Hematopoietic multipotent progenitor cell treated with erythropoietin and hydrocortisone succinate and interleukin-3 and kit ligand, for 4 days (in vitro differentiated cells): Measurements from ENCODE around the gene PPIH.
"Not testable (repeated sequence)": the region's sequence is repeated elsewhere in the genome, so short reads cannot be mapped to it uniquely, and the experiment has no call there.

ENCODE experiments used
- DNase-seq: peaks from one replicate; pipeline ENCODE4 v3.0.0-alpha.2; 2015

PPIH gene

GRCh38 chr1:42657981-42658876 is at the start of gene PPIH:
PPIH (plus strand) TSS chr1:42658423; CDS start chr1:42658447, 24 bp downstream.
- DNase-seq, result peak; percentile 99

DNA sequence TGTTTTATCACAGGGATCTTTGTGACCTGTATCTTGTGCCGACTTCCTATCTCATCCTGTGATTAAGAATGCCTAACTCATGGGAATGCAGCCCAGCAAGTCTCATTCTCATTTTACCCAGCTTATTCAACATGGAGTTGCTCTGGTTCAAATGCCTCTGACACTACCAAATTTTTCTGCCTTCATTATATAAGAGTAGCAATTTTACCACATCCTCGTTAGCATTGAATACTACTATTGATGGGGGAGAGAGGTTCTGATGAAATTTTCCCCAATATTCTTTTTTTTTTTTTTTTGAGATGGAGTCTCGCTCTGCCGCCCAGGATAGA is 44.5 kb upstream of the PPIH start:
- no peak for DNase-seq

DNA sequence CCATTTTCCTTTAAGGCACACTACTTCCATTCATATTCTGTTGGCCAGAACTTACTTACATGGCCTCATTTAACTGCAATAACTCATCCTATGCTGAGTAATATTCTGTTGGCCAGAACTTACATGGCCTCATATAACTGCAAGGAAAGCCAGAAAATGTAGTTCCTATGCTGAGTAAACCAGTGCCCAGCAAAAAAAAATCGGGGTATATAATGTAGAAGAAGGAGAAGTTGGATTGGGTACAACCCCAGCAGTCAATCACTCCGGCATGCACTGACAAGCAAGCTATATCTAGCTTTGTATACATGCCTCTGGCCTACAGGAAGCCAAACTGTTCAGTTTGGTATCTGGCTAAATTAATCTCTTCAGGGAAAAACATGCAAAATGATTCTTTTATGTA is 39.4 kb upstream of the PPIH start:
- DNase-seq, result peak; percentile 7

DNA sequence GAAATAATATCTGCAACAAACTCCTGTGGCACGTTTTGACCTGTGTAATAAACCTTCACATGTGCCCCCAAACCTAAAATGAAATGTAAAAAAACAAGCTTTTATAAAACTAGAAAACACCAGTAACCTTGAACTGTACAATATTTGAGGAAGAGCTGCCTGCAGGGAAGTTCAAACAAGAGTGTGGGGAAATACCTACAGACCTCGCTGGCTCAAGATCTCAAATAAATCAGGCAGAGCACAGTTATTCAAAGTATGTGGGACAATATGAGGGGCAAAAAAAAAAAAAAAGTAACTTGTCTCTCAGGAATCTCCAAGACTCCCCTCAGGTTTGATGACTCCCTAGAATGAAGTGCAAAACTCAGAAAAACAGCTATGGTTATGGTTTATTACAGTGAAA is 37.9 kb upstream of the PPIH start:
- DNase-seq, result no peak

DNA sequence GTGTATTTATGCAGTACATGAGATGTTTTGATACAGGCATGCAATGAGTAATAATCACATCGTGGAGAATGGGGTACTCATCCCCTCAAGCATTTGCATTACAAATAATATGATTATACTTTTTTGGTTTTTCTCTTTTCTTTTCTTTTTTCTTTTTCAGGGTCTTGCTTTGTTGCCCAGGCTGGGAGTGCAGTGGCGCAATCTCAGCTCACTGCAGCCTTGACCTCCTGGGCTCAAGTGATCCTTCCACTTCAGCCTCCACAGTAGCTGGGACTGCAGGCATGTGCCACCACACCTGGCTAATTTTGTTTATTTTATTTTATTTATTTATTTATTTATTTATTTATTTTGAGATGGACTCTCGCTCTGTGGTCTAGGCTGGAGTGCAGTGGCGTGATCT is 37.0 kb upstream of the PPIH start:
- not testable (repeated sequence) for DNase-seq

DNA sequence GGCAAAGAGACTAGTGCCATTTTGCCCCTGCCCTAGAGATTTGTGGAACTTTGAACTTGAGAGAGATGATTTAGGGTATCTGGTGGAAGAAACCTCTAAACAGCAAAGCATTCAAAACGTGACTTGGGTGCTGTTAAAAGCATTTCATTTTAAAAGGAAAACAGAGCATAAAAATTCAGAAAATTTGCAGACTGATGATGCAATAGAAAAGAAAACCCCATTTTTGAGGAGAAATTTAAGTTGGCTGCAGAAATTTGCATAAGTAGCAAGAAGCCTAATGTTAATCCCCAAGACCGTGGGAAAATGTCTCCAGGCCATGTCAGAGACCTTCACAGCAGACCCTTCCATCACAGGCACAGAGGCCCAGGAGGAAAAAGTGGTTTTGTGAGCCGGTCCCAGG is 31.0 kb upstream of the PPIH start:
- not testable (repeated sequence) for DNase-seq

DNA sequence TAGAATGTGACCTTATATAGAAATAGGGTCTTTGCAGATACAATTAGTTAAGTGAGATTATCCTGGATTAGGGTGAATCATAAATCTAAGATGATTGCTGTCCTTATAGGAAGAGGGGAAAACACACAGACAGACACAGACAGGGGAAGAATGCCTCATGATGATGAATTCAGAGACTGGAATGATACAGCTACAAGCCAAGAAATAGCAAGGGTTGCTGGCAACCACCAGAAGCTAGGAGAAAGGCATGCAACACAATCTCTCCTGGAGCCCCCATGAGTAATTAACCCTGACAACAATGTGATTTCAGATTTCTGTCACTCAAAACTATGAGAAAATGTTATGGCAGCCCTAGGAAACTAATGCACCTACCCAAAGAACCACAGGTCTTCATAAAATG is 19.1 kb upstream of the PPIH start:
- no peak for DNase-seq

DNA sequence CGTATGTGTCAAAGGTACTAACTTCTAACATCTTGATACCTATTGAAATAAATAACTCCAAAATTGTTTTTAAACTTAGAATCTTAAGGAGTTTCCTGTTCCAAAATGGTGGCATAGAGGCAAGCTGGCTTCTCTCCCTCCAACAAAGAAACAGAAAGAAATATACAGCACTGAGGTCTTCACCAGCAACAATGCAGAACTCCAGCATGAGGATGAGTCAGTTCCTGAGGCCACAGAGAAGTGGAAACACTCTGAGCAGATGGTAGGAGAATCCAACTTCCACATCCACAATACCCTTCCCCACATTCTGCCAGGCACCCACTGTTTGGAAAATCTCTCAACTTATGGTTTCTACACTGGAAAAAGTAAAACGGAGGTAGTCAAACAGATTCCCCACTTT is 12.2 kb upstream of the PPIH start:
- no peak for DNase-seq

DNA sequence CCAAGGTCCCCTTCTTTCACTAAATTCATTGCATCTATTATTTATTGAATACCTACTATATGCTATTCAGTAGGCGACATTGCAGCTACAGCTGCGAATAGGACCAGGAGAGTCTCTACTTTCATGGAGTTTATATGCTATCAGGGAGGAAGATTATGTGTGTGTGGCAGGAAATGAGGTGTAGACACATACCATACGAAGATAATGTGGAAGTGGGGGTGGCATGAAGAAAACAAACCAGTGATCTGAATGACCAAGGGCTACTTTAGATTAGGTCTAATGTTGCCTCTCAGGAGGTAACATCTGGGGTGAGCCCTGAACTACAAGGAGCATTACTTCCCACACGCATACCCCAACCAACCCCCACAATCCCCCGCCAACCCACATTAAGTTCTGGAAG is 1.0 kb upstream of the PPIH start:
- DNase-seq, result peak; percentile 56

- no peak for DNase-seq
Measured at GRCh38 chr1:42658877-42659337, 684 bp downstream of the PPIH start.

DNA sequence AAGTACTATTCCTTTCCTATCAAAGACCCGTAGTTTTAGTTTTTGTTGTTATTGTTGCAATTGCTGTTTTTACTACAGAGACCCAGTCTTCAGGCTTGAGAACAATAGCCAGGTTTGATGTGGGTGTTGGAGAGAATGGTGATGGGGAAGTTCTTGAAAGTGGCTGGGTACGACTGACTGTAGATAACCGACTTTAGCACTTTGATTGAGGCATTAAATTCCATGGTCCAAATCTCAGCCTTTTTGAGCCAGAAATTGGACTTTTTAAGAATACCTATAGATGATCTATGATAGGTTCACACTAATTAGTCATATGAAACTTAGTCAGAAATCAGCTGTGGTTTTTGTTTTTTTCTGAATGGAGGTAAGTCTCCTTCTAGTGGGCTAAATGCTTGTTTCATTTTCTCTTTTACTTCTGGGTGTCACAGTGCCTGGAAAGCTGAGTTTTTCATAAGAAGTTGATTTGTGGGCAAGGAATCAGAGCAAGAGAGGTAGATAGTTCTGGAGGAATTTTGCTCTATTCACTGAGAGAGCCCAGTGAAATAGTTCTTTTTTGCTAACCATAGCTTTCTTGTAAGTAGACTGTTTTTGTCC is 2.8 kb downstream of the PPIH start:
- DNase-seq, result no peak

DNA sequence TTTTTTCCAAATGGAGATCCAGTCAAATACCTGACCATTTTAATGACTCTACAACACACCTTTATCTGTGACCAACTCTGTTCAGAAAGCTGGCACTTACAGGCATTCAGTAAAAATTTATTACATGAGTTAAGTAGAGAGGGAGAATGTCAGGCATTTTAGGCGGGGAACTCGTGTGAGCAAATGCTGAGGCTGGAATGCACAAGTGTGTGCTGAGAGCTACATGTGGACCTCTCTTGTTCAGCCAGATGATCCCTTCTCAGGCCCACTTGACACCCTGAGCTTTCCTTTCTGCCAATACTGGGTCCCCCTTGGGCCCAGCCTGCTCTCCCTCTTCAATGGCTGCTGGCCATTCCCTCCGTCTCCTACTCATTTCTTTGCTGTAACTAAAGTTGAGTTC is 11.7 kb downstream of the PPIH start:
- DNase-seq, result no peak

- no peak for DNase-seq
Measured at GRCh38 chr1:42670425-42670824, 12.2 kb downstream of the PPIH start.

DNA sequence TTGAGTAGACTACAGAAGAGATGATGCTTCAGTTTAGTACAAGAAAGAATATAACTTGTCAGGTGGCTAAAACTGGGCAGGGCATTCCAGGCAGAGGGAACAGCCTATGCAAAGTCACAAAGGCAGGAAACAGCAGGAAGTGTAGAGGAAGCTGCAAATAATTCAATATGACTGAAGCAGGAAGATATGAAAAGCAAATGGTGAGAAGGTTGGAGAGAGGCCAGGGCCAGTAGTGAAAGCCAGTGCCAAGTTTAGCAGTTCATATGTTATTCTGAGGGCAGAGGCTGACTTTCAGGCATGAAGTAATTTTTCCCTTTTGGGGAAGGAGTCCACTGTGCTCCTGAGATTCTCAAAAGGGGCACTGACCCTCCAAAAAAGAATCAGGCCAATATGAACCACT is 16.0 kb downstream of the PPIH start:
- DNase-seq, result peak; percentile 10

- DNase-seq, result no peak
Measured at GRCh38 chr1:42674682-42675081, 16.5 kb downstream of the PPIH start.

- no peak for DNase-seq
Measured at GRCh38 chr1:42675467-42675866, 17.2 kb downstream of the PPIH start.

GRCh38 chr1:42676534-42677087 is 18.4 kb downstream of the PPIH start:
- DNase-seq, result no peak

DNA sequence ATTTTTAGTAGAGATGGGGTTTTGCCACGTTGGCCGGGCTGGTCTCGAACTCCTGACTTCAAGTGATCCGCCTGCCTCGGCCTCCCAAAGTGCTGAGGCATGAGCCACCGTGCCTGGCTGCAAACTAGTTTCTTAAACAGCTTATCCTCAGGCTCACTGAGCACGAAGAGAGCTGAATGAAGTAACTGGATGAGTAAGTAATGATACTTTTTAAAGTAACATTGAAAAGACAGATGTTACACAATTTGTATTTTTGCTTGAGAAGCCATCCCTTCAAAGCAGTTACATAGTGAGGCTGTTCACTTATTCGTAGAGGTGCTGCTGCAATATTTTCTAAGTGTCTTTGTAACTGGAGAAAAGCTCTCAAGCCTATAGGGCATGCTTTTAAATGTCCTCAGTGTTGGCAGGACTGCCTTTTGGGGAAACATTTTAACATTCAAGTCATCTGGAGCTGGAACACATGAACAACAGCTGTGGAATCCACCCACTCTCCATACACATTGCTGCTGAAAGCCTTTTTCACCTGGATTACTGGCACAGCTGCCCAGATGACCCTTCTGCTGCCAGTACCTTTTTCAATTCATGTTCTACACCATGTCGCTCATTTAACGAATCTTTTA is 21.3 kb downstream of the PPIH start:
- no peak for DNase-seq

DNA sequence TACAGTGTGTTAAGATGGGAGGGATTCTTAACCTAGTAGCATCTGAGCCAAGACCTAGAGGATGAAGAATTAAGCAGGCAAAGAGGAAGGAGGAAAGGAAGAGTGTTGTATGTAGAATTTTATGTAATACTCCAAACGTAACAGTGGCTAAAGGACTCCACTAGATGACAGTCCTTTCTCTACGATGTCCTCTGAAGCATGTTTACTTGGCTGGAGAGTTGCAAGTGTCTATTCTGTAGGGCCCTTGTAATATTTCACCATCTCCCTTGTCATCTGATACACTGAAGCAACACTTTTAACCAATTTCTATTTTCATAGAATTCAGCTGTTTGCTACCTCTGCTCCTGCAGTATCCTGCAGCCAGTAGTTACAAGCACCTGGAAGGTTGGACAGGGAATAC is 21.8 kb downstream of the PPIH start:
- peak; percentile 29 for DNase-seq

DNA sequence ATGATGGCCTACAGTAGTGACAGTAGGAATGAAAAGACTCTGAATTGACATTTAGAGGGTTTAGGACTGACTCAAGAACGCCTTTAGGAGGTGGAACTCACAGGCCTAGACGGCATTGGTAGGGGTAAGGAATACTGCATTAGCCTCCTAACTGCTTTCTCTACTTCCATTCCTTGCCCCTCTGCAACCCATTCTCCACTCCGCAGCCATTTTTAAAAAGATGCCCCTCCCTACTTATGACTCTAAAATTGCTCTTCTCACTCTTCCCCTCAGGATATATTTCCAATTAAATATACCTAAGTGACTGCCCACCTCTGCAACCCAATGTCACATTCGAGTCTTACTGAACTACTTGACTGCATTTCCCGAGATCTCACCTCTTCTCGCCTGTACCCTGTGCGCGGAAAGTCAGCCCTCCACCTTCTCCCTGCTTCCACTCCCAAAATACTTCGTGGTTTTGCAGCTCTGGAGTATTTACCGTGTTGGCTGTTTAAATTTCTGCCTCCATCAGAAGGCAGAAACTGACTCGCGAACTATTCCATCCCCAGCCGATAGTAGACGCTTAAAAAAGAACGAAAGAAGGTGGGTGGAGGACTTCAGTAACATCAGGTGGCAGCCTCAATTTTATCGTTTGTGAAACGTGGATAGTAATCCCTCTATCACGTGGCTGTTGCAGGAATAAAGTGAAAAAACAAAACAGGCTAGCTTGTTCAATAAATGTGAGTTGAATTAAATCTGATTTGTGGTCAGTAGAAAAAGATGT is 22.9 kb downstream of the PPIH start:
- peak; percentile 73 for DNase-seq

DNA sequence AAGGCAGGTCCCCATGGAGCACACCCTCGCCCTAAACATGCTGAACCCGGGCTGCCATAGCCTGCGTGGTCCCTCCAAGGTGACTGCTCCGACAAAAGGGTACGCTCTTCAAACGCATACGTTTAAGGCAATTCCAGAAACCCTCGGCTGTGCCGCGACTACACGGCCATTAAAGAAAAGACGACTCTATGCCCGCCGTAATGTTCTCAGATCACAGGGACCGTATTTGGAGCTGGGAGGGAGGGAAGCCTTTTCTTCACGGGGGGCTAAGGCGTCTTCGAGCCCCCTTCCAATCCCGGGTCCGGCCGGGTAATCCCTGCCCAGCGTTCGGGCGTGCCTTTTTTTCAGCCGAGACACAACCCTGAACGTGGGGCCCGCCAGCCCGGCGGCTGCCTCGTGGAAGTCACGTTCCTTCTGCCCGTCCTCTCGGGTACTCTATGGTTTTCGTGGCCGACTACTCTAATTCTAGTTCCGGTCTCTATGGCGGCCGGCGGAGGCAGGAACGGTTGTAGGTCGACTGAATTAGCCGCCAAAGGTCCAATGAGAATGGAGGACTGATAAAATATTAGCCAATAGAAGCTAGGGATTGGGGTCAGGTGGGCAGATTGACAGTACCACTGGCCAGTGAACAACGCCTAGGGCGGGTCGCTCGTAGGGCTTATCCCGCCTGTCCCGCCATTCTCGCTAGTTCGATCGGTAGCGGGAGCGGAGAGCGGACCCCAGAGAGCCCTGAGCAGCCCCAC is 23.7 kb downstream of the PPIH start, which contains the start of gene YBX1:
YBX1 (plus strand) TSS at position 678 of the 743 bp plus-strand sequence. CDS start 148 bp downstream, outside the sequence.
- DNase-seq, result peak; percentile 99

- not testable (repeated sequence) for DNase-seq
Measured at GRCh38 chr1:42682484-42682738, 24.2 kb downstream of the PPIH start.
